ENCODE data around the gene PMEPA1.

DNA sequence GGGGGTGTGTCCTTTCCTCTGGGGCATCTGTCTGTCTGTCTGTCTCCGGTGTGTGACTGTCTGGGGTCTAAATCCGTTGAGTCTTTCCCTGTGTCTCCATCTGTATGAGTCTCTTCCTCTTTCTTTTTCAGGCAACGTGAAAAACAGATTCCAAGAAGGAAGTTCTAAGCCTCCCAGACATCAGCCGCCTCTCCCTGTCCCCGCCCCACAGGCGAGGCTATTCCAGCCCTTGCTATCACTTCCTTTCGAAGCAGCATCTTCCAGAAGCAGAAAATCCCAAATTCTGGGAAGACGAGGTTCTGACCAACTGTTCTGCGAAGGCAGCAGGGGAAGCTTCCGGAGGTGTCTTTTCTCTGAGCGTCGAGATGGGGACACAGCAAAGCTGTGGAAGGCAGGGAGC is 34.0 kb downstream of the PMEPA1 start:
- TF ChIP-seq POLR2AphosphoS5 (IDR thresholded peaks at IDR 0.05) = no peak
- TF ChIP-seq, protein P1, sequence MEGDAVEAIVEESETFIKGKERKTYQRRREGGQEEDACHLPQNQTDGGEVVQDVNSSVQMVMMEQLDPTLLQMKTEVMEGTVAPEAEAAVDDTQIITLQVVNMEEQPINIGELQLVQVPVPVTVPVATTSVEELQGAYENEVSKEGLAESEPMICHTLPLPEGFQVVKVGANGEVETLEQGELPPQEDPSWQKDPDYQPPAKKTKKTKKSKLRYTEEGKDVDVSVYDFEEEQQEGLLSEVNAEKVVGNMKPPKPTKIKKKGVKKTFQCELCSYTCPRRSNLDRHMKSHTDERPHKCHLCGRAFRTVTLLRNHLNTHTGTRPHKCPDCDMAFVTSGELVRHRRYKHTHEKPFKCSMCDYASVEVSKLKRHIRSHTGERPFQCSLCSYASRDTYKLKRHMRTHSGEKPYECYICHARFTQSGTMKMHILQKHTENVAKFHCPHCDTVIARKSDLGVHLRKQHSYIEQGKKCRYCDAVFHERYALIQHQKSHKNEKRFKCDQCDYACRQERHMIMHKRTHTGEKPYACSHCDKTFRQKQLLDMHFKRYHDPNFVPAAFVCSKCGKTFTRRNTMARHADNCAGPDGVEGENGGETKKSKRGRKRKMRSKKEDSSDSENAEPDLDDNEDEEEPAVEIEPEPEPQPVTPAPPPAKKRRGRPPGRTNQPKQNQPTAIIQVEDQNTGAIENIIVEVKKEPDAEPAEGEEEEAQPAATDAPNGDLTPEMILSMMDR (IDR thresholded peaks at IDR 0.05) = no peak
- TF ChIP-seq POLR2A (IDR thresholded peaks at IDR 0.05; ENCODE audit: low read depth) = no peak
- TF ChIP-seq EP300 (IDR thresholded peaks at IDR 0.05) = no peak
